ENCODE data around the gene CCDC14.
"Not testable (repeated sequence)": the region's sequence is repeated elsewhere in the genome, so short reads cannot be mapped to it uniquely, and the experiment has no call there.

CCDC14 gene

DNA sequence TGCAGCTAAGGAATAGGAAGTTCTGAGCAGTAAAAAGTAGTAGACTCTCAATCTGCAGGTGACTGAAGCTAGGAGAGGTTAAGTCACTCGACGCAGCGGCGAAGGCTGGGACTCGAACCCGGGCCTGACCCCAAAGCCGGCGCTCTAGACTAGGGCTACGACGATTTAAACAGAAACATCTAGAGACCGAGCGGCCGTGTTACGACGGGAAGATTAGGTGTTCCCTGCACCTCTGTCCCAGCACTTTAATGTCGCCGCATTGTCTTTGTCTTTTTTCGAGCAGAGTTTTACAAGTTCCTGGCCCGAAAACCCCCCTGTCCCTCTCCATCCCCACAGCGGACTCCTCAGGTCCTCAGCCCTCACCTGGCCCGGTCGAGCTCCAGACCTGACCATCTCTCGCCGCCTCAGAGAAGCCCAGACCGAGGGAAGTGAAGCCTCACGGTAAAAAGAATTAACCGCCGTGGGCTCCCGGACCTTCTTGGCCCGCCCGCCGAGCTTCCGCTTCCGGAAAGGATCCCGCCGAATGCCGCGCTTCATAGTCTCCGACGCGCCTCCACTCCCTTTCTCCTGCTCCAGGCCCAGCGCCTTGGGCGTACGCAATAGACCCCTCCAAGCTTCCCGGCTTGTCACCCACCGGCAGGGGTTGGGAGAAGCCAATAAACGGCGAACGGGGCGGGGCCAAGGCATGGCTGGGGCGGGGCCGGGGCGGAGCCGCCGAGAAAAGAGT lies at the start of gene CCDC14:
CCDC14 (minus strand) TSS at position 449 of the 727 bp plus-strand sequence; CDS start at position 393, 56 bp downstream.
- peak; percentile 98 for DNase-seq (ENCODE audit: low spot score)

- not testable (repeated sequence) for DNase-seq (ENCODE audit: low spot score)
These were observed 47.3 kb upstream of the CCDC14 start for GRCh38 chr3:124008321-124008720.

GRCh38 chr3:124007186-124007585 lies 46.2 kb upstream of the CCDC14 start:
- no peak for DNase-seq (ENCODE audit: low spot score)

GRCh38 chr3:124002405-124003079 lies 41.5 kb upstream of the CCDC14 start:
- not testable (repeated sequence) for DNase-seq (ENCODE audit: low spot score)

DNA sequence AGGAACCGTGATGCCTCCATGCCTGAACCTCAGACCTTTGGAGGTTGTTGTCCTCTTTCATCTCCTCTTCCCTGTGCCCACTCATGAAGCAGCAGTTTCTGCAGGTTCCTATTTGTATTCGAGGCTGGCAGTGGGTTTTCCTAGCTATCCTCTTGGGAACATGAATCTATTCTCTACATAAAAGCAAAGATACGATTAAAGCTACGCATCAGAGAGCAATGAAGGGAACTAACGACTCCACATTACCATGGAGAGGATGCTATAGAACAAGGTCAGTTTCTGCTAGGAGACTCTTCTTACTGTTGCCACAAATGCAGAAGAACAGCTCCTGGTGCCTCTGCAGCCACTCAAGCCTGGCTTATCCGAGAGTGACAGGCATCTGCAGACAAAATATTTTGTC lies 40.3 kb upstream of the CCDC14 start:
- DNase-seq (ENCODE audit: low spot score), result not testable (repeated sequence)

DNA sequence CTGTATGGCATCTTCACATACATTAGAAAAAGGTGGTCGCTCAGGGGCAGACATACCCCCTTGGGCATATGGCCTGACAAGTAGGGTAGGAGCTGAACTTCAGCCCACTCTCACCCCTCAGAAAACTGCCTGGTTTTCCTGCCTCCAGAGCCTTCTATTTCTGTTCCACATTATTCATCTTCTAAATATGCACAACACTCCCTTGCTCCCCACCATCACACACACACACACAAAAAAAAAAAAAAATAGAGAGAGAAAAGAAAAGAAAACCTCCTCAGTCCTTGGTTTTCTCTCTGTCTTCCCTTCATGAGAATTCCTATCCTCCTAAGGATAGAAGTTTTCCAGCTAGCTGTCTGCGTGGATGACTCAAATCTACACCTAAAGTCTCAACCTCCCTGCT lies 36.5 kb upstream of the CCDC14 start:
- no peak for DNase-seq (ENCODE audit: low spot score)

- DNase-seq (ENCODE audit: low spot score), result no peak
These were observed 32.8 kb upstream of the CCDC14 start for GRCh38 chr3:123993818-123994217.

- DNase-seq (ENCODE audit: low spot score), result not testable (repeated sequence)
These were observed 30.9 kb upstream of the CCDC14 start, which contains the start of gene ROPN1 for GRCh38 chr3:123991730-123992588. ROPN1 (minus strand) TSS chr3:123992124; CDS start chr3:123980481, 11,643 bp downstream.

GRCh38 chr3:123986427-123986826 lies 25.4 kb upstream of the CCDC14 start:
- DNase-seq (ENCODE audit: low spot score), result no peak

DNA sequence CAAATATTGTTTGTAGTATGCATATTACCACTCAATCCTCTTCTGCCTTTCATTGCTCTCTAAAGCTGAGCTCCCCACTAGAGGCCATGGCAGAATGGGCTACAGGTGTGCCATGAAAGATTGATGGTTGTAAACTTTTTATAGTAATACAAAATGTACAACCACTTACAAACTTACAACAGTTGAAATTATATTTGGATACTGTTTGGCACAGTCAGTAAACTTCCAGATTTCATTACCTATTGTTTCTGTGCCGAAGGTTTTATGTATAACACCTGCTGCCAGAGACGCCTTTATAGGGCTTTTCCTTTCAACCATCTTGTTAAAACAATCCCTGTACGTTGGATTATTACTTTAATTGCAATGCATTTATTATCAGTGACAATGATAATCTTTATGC lies 23.9 kb upstream of the CCDC14 start:
- no peak for DNase-seq (ENCODE audit: low spot score)

GRCh38 chr3:123984350-123984749 lies 23.3 kb upstream of the CCDC14 start:
- no peak for DNase-seq (ENCODE audit: low spot score)

DNA sequence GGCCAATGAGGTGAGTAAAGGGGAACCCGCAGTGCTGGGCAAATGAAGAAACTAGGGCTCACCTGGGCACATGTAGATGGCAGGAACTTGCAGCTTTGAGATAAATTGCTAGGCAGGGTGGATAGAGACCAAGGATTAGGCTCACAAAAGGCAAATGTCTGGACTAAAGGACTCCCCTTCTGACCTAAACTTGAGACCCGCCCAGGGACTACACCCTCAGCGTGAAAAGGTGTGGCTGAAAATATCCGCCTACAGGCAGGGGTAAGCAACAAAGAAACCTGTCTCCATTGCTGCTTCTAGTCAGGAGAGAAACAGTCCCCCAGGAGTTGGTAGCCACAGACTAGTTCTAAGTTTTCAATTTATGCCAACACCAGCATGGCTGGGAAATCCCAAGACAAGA lies 20.3 kb upstream of the CCDC14 start:
- DNase-seq (ENCODE audit: low spot score), result not testable (repeated sequence)

- no peak for DNase-seq (ENCODE audit: low spot score)
These were observed 19.5 kb upstream of the CCDC14 start for GRCh38 chr3:123980539-123980938.

DNA sequence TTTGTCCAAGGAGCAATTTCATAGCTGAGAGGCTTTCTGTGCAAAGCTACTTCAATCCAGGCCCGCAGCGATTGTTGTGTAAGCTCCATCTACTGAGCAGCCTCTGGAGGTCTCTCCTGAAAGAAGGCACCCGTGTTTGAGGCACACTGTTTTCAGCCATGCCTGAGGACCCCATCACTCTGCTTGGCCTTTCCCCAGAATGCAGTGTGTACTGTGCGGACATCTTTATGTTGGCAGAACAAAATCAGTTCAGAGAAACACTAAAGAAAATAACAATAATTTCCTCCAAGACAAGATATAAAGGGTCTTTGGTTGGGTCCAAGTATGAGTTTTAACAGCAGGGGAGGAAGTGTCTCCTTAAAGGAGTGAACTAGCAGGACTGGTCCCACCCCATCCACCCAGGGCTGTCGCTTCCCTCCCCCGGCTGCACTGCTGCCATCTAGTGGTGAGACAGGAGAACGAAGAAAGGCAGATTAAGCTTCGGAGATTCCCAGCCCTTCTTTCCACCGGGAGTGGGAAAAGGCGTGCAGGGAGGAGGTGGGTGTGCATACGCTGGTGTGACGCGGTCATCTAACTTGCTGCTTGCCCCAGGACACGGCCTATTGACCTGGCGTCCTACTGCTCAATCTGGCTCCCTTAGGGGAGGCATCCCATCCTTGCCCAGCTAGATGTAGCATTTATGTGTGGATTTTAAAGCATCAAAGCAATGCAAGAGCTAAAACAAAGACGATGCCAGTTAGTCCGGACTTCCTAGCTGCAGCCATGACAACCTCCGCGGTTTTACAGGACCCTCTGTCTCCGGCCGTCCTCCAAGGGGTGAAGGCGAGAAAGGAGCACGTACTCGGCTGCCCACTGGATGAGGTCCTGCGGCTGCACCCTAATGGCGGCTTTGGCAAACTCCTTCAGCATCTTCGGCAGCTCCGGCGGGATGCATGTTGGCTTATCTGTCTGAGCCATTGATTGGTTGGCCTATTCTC lies 18.8 kb upstream of the CCDC14 start:
- DNase-seq (ENCODE audit: low spot score), result peak; percentile 66

DNA sequence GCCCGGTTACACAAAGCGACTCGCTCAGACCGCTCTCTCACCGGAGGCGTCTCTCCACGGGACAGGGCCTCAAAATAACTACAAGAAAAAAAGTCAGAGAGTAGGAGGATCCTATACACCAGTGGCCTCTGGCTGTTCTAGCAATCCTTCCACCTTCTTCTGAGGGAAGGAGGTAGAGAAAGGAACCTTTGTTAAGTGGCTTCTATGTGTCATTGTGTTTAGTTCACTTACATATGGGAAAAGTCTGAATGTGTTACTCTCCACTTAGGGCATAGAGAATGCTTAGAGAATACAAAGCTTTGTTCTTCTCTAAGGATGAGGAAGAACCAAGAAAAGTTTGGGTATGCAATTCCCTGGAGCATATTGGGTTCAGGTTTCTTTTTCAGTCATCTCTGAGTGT lies 15.9 kb upstream of the CCDC14 start:
- DNase-seq (ENCODE audit: low spot score), result not testable (repeated sequence)

GRCh38 chr3:123976181-123976898 lies 15.3 kb upstream of the CCDC14 start:
- not testable (repeated sequence) for DNase-seq (ENCODE audit: low spot score)

GRCh38 chr3:123975030-123975429 lies 14.0 kb upstream of the CCDC14 start:
- DNase-seq (ENCODE audit: low spot score), result not testable (repeated sequence)

DNA sequence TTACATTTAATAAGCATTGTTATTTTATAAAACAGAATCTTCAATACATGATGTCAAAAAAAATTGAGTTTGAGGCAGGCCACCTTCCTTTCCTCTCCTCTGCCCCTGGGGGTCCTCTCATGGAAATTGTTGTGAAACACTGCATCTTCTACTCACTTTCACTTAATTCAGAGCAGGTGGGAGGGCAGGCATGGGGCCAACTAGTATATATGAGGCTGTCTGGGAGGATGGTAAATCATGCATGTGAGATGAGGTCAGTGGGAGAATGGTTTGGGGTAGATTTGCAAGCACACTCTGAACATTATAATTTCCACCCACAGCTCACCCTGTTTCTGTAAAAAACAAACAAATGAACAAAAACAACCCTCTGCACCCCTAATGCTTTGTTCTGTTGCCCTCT lies 10.4 kb upstream of the CCDC14 start:
- DNase-seq (ENCODE audit: low spot score), result no peak

- not testable (repeated sequence) for DNase-seq (ENCODE audit: low spot score)
These were observed 6.2 kb upstream of the CCDC14 start for GRCh38 chr3:123967260-123967659.

- not testable (repeated sequence) for DNase-seq (ENCODE audit: low spot score)
These were observed 5.8 kb upstream of the CCDC14 start for GRCh38 chr3:123966799-123967198.

Measured in ecto neural progenitor cell (in vitro differentiated cells).